RWPE1 (cell line): Measurements from ENCODE around the gene VIPR1.
A peak's percentile ranks its signal among the peaks of the same experiment; 100 is the strongest.

ENCODE experiments used
- CTCF ChIA-PET: fragments of 350-600 bp; sonication (Branson Sonifier 250); formaldehyde crosslinking; extraction: SDS; loops from one replicate; lab custom pipeline; 2021; lab: Yijun Ruan, JAX
- POLR2A ChIA-PET: fragments of 400-600 bp; formaldehyde crosslinking; extraction: SDS; loops from one replicate; lab custom pipeline; 2020; ENCODE audit warnings: antibody characterized with exemption; ENCODE audit not compliant: low non-redundant PET; lab: Yijun Ruan, JAX
- DNase-seq: peaks from one replicate; pipeline ENCODE4 v3.0.0; 2012; ENCODE audit warnings: low spot score
- H3K27ac ChIP-seq: fragments of 450-650 bp; 2 replicates; pipeline ENCODE4 v1.5.1; 2017
- TF ChIP-seq, protein P1 (sequence below): fragments of 450-650 bp; conservative IDR thresholded peaks from 2 replicates; pipeline ENCODE4 v1.5.1; 2017; ENCODE audit warnings: low read depth, mild to moderate bottlenecking

Gene VIPR1

DNA sequence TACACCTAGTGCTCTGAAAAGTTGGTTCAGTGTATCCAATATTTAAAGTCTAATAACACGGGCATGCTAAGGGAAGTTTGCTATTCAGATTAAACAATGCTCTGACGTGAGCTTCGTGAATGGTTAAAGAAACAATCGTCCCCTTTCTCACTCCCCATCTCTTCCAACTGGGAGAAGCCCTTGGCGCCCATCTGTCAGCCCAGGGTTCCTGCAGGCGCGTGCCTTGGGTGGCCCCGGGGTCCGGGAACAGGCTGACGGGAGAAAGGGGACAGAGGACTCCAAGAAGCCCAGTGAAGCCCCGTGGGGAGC is 78.9 kb downstream of the VIPR1 start:
- ChIA-PET POLR2A (interaction anchor here (1.0 kb wide), 1 partner anchor 19 kb away, joined by 5 read pairs; the partner anchor contains the start of gene NKTR), CTCF (interaction anchor here (0.6 to 0.7 kb wide), 2 partner anchors 104 to 300 kb away, joined by 3 to 4 read pairs; no protein-coding TSS in a partner anchor)
- peak overlapping the region; percentile 95 for H3K27ac ChIP-seq
- TF ChIP-seq, protein P1, sequence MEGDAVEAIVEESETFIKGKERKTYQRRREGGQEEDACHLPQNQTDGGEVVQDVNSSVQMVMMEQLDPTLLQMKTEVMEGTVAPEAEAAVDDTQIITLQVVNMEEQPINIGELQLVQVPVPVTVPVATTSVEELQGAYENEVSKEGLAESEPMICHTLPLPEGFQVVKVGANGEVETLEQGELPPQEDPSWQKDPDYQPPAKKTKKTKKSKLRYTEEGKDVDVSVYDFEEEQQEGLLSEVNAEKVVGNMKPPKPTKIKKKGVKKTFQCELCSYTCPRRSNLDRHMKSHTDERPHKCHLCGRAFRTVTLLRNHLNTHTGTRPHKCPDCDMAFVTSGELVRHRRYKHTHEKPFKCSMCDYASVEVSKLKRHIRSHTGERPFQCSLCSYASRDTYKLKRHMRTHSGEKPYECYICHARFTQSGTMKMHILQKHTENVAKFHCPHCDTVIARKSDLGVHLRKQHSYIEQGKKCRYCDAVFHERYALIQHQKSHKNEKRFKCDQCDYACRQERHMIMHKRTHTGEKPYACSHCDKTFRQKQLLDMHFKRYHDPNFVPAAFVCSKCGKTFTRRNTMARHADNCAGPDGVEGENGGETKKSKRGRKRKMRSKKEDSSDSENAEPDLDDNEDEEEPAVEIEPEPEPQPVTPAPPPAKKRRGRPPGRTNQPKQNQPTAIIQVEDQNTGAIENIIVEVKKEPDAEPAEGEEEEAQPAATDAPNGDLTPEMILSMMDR = no peak
- DNase-seq = no peak

DNA sequence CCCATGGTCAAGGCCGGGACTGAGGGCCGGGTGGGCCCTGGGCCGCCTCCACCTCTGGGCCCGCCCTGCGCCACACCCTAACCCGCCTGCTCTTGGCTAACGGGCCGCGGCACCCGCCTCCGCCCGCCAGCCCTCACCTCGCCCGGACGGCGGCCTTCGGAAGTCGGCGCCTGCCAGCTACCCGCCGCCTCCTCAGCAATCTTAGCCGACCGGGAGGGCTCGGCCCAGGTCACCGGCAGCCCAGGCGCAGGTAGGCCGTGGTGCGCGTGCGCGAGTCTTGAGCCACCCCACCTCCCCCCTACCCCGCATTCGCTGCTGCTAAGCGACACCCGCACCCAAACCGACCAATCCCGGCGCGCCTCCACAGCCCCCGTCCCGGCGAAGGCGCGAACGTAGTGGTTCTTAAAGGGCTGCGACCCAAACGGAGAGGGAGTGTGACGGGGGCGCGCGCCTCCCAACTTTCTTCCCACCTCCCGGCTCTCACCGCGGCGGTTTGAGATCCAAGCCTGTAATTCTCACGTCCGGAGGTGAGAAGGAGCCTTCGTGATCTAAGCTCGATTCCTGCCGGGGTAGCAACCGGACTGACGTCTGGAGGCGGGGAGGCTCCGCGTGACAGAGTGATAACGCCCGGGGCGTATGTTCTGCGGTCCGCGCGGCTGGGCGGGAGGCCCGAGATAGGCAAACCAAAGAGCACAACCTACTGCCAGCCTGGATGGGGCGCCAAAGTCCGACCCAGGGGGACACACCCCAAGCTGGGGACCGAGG is 79.4 kb downstream of the VIPR1 start, which contains the start of gene SEC22C:
TSS of gene SEC22C (minus strand) at position 259 of the 765 bp plus-strand sequence. CDS start 12,921 bp downstream, outside the sequence.
- ChIA-PET CTCF (no interaction called here), POLR2A (no interaction called here)
- TF ChIP-seq, protein P1 = peak; percentile 43
- peak; percentile 99 for DNase-seq
- peak within 1 kb of the TSS; percentile 95 for H3K27ac ChIP-seq

DNA sequence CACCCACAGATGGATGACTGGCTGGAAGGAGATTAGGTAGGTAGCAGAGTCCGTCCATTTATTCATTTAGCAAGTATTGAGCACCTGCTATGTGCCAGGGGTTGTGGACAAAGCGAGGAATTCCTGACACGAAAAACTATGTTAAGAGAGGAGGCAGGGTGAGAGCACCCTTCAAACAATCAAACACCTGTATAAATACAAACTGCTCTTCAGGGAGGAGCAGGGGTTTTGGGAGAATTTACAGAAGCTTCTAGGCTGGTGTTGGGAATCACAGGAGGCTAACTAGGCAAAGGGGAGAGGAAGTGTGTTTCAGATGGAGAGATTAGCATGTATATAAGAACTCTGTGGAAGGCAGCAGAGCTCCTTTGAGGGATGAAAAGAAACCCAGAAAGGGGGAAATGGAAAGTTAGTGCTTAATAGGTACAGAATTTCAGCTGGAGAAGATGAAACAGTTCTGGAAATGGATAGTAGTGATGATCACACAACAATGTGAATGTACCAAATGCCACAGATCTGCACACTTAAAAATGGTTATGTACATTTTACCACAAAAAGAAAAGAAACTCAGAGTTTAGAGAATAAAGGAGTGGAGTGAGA is 80.1 kb downstream of the VIPR1 start:
- ChIA-PET CTCF (no interaction called here), POLR2A (interaction anchor here (0.6 kb wide), 1 partner anchor 222 kb away, joined by 3 read pairs; no protein-coding TSS in a partner anchor)

More for the DNA sequence above, 80.1 kb downstream of the VIPR1 start:
- TF ChIP-seq, protein P1 = no peak; the same call in 1 of the 2 replicates
- DNase-seq = no peak
- peak overlapping the region; percentile 95 for H3K27ac ChIP-seq
